ENCODE data around the gene CLK1. TPM values are rescaled to one million over a fixed set of nuclear protein-coding genes. Genes with fewer than 3 reads are reported as not detected.
A peak's percentile ranks its signal among the peaks of the same experiment; 100 is the strongest.

The CLK1 gene
- total and polyA plus RNA-seq, 2 of the 13 experiments (the other 11 are each of a cell fraction or from before 2014, with no cell fraction given), result 66.6 to 101 TPM

DNA sequence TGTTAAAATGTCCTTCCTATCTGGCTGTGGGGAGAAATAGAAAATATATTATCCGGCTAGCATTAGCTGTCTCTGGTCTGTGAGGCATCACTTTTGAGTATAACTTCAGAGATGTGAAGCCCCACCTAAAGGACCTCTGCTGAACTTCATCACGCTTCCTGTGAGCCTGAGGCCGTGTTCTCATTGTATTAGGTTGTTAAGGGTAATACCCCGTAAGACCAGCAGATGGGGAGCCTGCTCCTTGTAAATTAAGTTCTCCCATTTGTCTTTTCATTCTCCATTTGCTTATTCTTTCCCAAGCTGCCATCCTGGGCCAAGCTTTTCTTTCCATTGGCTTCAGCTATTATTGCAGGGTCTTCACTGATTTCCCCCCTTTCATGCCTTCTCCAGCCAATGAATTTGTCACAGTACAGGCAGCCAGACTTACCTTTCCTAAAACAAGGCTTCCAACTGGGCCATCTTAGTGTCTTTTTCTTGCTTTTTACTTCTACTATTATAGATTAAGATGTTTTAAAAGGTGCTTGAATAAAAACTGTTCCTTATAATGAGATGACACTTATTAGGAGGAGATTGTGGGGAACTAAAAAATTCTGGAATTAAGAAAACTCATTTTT, 37.1 kb upstream of the CLK1 start (continued):
- TF ChIP-seq AGO2 (optimal IDR thresholded peaks at IDR 0.05; ENCODE audit: low read depth, low read length) (no peak), U2AF2 (IDR thresholded peaks at IDR 0.05; ENCODE audit: low read depth, low read length) (no peak), REPIN1 (CRISPR knock-in tag; IDR thresholded peaks at IDR 0.05; ENCODE audit: borderline replicate concordance, low read depth) (peak; percentile 56; the same call in 1 of the 2 replicates), MTF1 (CRISPR knock-in tag; IDR thresholded peaks at IDR 0.05) (no peak), SAP130 (CRISPR knock-in tag; IDR thresholded peaks at IDR 0.05; ENCODE audit: low read depth) (peak; percentile 43; the same call in 1 of the 2 replicates), CAMTA2 (CRISPR knock-in tag; IDR thresholded peaks at IDR 0.05; ENCODE audit: borderline replicate concordance) (no peak), ZNF850 (CRISPR knock-in tag; conservative IDR thresholded peaks at IDR 0.05) (no peak), BCL6 (CRISPR knock-in tag; IDR thresholded peaks at IDR 0.05) (0 out of 2 replicates have a peak, but pooled peaks have one; percentile 9), NCOA1 (CRISPR knock-in tag; IDR thresholded peaks at IDR 0.05) (no peak), GTF3A (CRISPR knock-in tag; conservative IDR thresholded peaks at IDR 0.05) (0 out of 2 replicates have a peak, but pooled peaks have one; percentile 30), ZNF614 (CRISPR knock-in tag; IDR thresholded peaks at IDR 0.05; ENCODE audit: borderline replicate concordance) (0 out of 2 replicates have a peak, but pooled peaks have one; percentile 63), DBP (CRISPR knock-in tag; IDR thresholded peaks at IDR 0.05; ENCODE audit: not compliant biosample characterization) (no peak), BORCS8-MEF2B (CRISPR knock-in tag; IDR thresholded peaks at IDR 0.05) (no peak), ZNF24 (IDR thresholded peaks at IDR 0.05) (no peak), ZFY (CRISPR knock-in tag; IDR thresholded peaks at IDR 0.05) (no peak), ZNF572 (CRISPR knock-in tag; IDR thresholded peaks at IDR 0.05) (no peak), SP5 (CRISPR knock-in tag; IDR thresholded peaks at IDR 0.05; ENCODE audit: borderline replicate concordance, low read depth) (no peak), NCOR1 (IDR thresholded peaks at IDR 0.05; ENCODE audit: borderline replicate concordance, low read length) (no peak), HHEX (CRISPR knock-in tag; IDR thresholded peaks at IDR 0.05) (no peak), NRL (CRISPR knock-in tag; IDR thresholded peaks at IDR 0.05; ENCODE audit: borderline replicate concordance) (no peak), NR2F2 (IDR thresholded peaks at IDR 0.05; ENCODE audit: borderline replicate concordance, low read depth) (no peak), FOSL2 (CRISPR knock-in tag; IDR thresholded peaks at IDR 0.05) (no peak), XRCC5 (optimal IDR thresholded peaks at IDR 0.05; ENCODE audit: low read length) (peak; percentile 60), ZNF530 (CRISPR knock-in tag; IDR thresholded peaks at IDR 0.05; ENCODE audit: low read depth) (no peak), NFYC (CRISPR knock-in tag; IDR thresholded peaks at IDR 0.05) (no peak), ZNF776 (CRISPR knock-in tag; IDR thresholded peaks at IDR 0.05) (no peak), TEAD3 (CRISPR knock-in tag; optimal IDR thresholded peaks at IDR 0.05; ENCODE audit: borderline replicate concordance) (no peak), HNRNPLL (IDR thresholded peaks at IDR 0.05; ENCODE audit: low read depth, low read length, poor library complexity, severe bottlenecking) (no peak), MIER2 (CRISPR knock-in tag; IDR thresholded peaks at IDR 0.05) (no peak), GATA4 (IDR thresholded peaks at IDR 0.05; ENCODE audit: borderline replicate concordance, low read depth) (no peak)
- TF ChIP-seq, protein P1, sequence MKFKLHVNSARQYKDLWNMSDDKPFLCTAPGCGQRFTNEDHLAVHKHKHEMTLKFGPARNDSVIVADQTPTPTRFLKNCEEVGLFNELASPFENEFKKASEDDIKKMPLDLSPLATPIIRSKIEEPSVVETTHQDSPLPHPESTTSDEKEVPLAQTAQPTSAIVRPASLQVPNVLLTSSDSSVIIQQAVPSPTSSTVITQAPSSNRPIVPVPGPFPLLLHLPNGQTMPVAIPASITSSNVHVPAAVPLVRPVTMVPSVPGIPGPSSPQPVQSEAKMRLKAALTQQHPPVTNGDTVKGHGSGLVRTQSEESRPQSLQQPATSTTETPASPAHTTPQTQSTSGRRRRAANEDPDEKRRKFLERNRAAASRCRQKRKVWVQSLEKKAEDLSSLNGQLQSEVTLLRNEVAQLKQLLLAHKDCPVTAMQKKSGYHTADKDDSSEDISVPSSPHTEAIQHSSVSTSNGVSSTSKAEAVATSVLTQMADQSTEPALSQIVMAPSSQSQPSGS (CRISPR knock-in tag; IDR thresholded peaks at IDR 0.05), result no peak
